ENCODE measurements around the gene IDUA.

The IDUA gene

GRCh38 chr4:1015746-1016145 lies 28.9 kb downstream of the IDUA start:
- Histone ChIP-seq H3K4me1 (ENCODE audit: insufficient read depth, low read length) (peaks cover 11% of the 10 kb centered on the region), H3K9me3 (ENCODE audit: control insufficient read depth, insufficient read depth, low read length) (no peaks in the 10 kb centered on the region), H3K36me3 (ENCODE audit: insufficient read depth, low read length) (no peaks in the 10 kb centered on the region), H3K9ac (ENCODE audit: low read depth, low read length) (no peak overlapping the region)

- Histone ChIP-seq H3K4me1 (ENCODE audit: insufficient read depth, low read length) (peaks cover 11% of the 10 kb centered on the region), H3K9ac (ENCODE audit: low read depth, low read length) (no peak overlapping the region), H3K36me3 (ENCODE audit: insufficient read depth, low read length) (no peaks in the 10 kb centered on the region), H3K9me3 (ENCODE audit: control insufficient read depth, insufficient read depth, low read length) (no peaks in the 10 kb centered on the region)
Observed at GRCh38 chr4:1017211-1017610, 30.4 kb downstream of the IDUA start.

GRCh38 chr4:1017706-1018105 lies 30.9 kb downstream of the IDUA start:
- no peaks in the 10 kb centered on the region for H3K9me3 ChIP-seq (ENCODE audit: control insufficient read depth, insufficient read depth, low read length)
- no peak overlapping the region for H3K9ac ChIP-seq (ENCODE audit: low read depth, low read length)
- H3K4me1 ChIP-seq (ENCODE audit: insufficient read depth, low read length), result peaks cover 11% of the 10 kb centered on the region
- H3K36me3 ChIP-seq (ENCODE audit: insufficient read depth, low read length), result no peaks in the 10 kb centered on the region

GRCh38 chr4:1018147-1019020 lies 31.5 kb downstream of the IDUA start:
- no peak overlapping the region for H3K9ac ChIP-seq (ENCODE audit: low read depth, low read length)
- peaks cover 11% of the 10 kb centered on the region for H3K4me1 ChIP-seq (ENCODE audit: insufficient read depth, low read length)
- H3K9me3 ChIP-seq (ENCODE audit: control insufficient read depth, insufficient read depth, low read length), result no peaks in the 10 kb centered on the region
- no peaks in the 10 kb centered on the region for H3K36me3 ChIP-seq (ENCODE audit: insufficient read depth, low read length)

GRCh38 chr4:1019320-1019719 lies 32.5 kb downstream of the IDUA start:
- Histone ChIP-seq H3K9me3 (ENCODE audit: control insufficient read depth, insufficient read depth, low read length) (no peaks in the 10 kb centered on the region), H3K36me3 (ENCODE audit: insufficient read depth, low read length) (no peaks in the 10 kb centered on the region), H3K4me1 (ENCODE audit: insufficient read depth, low read length) (peaks cover 11% of the 10 kb centered on the region), H3K9ac (ENCODE audit: low read depth, low read length) (no peak overlapping the region)

GRCh38 chr4:1019729-1020470 lies 33.1 kb downstream of the IDUA start:
- Histone ChIP-seq H3K9ac (ENCODE audit: low read depth, low read length) (no peak overlapping the region), H3K36me3 (ENCODE audit: insufficient read depth, low read length) (no peaks in the 10 kb centered on the region; the same call in 1 of the 2 replicates), H3K4me1 (ENCODE audit: insufficient read depth, low read length) (peaks cover 11% of the 10 kb centered on the region), H3K9me3 (ENCODE audit: control insufficient read depth, insufficient read depth, low read length) (no peaks in the 10 kb centered on the region)

- peaks cover 11% of the 10 kb centered on the region for H3K4me1 ChIP-seq (ENCODE audit: insufficient read depth, low read length)
- no peaks in the 10 kb centered on the region for H3K9me3 ChIP-seq (ENCODE audit: control insufficient read depth, insufficient read depth, low read length)
- no peak overlapping the region for H3K9ac ChIP-seq (ENCODE audit: low read depth, low read length)
- no peaks in the 10 kb centered on the region; the same call in 1 of the 2 replicates for H3K36me3 ChIP-seq (ENCODE audit: insufficient read depth, low read length)
Observed at GRCh38 chr4:1021386-1022050, 34.7 kb downstream of the IDUA start.

- H3K9me3 ChIP-seq (ENCODE audit: control insufficient read depth, insufficient read depth, low read length), result no peaks in the 10 kb centered on the region
- H3K9ac ChIP-seq (ENCODE audit: low read depth, low read length), result no peak overlapping the region
- H3K4me1 ChIP-seq (ENCODE audit: insufficient read depth, low read length), result peaks cover 11% of the 10 kb centered on the region
- H3K36me3 ChIP-seq (ENCODE audit: insufficient read depth, low read length), result no peaks in the 10 kb centered on the region; the same call in 1 of the 2 replicates
Observed at GRCh38 chr4:1022051-1022738, 35.4 kb downstream of the IDUA start.

GRCh38 chr4:1022739-1023066 lies 35.9 kb downstream of the IDUA start:
- no peaks in the 10 kb centered on the region; the same call in 1 of the 2 replicates for H3K36me3 ChIP-seq (ENCODE audit: insufficient read depth, low read length)
- no peak overlapping the region for H3K9ac ChIP-seq (ENCODE audit: low read depth, low read length)
- no peaks in the 10 kb centered on the region for H3K9me3 ChIP-seq (ENCODE audit: control insufficient read depth, insufficient read depth, low read length)
- H3K4me1 ChIP-seq (ENCODE audit: insufficient read depth, low read length), result peaks cover 14% of the 10 kb centered on the region

GRCh38 chr4:1023075-1023640 lies 36.3 kb downstream of the IDUA start:
- no peaks in the 10 kb centered on the region; the same call in 1 of the 2 replicates for H3K36me3 ChIP-seq (ENCODE audit: insufficient read depth, low read length)
- peaks cover 19% of the 10 kb centered on the region for H3K4me1 ChIP-seq (ENCODE audit: insufficient read depth, low read length)
- H3K9ac ChIP-seq (ENCODE audit: low read depth, low read length), result no peak overlapping the region
- no peaks in the 10 kb centered on the region for H3K9me3 ChIP-seq (ENCODE audit: control insufficient read depth, insufficient read depth, low read length)

GRCh38 chr4:1023895-1024740 lies 37.3 kb downstream of the IDUA start:
- Histone ChIP-seq H3K9me3 (ENCODE audit: control insufficient read depth, insufficient read depth, low read length) (no peaks in the 10 kb centered on the region), H3K4me1 (ENCODE audit: insufficient read depth, low read length) (peaks cover 12% of the 10 kb centered on the region), H3K36me3 (ENCODE audit: insufficient read depth, low read length) (no peaks in the 10 kb centered on the region; the same call in 1 of the 2 replicates), H3K9ac (ENCODE audit: low read depth, low read length) (no peak overlapping the region)

- no peaks in the 10 kb centered on the region; the same call in 1 of the 2 replicates for H3K36me3 ChIP-seq (ENCODE audit: insufficient read depth, low read length)
- no peaks in the 10 kb centered on the region for H3K9me3 ChIP-seq (ENCODE audit: control insufficient read depth, insufficient read depth, low read length)
- peaks cover 8% of the 10 kb centered on the region; the same call in 1 of the 2 replicates for H3K4me1 ChIP-seq (ENCODE audit: insufficient read depth, low read length)
- H3K9ac ChIP-seq (ENCODE audit: low read depth, low read length), result no peak overlapping the region
Observed at GRCh38 chr4:1024882-1025545, 38.2 kb downstream of the IDUA start.

- no peaks in the 10 kb centered on the region; the same call in 1 of the 2 replicates for H3K36me3 ChIP-seq (ENCODE audit: insufficient read depth, low read length)
- H3K9me3 ChIP-seq (ENCODE audit: control insufficient read depth, insufficient read depth, low read length), result no peaks in the 10 kb centered on the region
- H3K9ac ChIP-seq (ENCODE audit: low read depth, low read length), result no peak overlapping the region
- peaks cover 13% of the 10 kb centered on the region; the same call in 1 of the 2 replicates for H3K4me1 ChIP-seq (ENCODE audit: insufficient read depth, low read length)
Observed at GRCh38 chr4:1026115-1026514, 39.3 kb downstream of the IDUA start.
